ENCODE results near the gene ARMH4. TPM values are rescaled to one million over a fixed set of nuclear protein-coding genes. Genes with fewer than 3 reads are reported as not detected.

ARMH4 gene
- polyA plus RNA-seq, 1 experiment = 1.6 TPM

DNA sequence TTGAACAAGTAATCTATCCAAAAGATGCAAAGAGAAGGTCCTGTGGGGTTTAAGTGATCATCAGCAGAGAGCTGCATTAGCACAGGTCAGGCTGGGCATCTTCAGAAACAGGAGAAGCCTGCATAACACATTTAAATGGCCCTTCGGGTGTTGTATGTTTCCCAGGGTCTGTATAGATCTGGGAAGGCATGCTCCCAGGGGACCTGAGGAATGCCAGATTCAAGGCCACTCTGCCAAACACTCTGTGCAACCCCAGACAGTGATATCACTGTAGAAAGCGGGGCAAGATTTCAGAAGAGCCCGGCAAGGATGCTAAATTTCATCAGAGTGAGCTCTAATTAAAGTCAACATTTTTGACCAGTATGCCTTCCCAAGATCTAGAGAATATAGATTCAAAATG is 92.9 kb downstream of the ARMH4 start:
- Histone ChIP-seq H3K36me3 (ENCODE audit: control insufficient read depth, insufficient read depth, low read length) (no peaks in the 10 kb centered on the region), H3K27me3 (ENCODE audit: control insufficient read depth, insufficient read depth, low read length) (no peaks in the 10 kb centered on the region), H3K4me3 (ENCODE audit: low read depth, low read length) (no peak overlapping the region)
- no peak for DNase-seq (ENCODE audit: low read depth)
- ChIA-PET POLR2A (no interaction called here), CTCF (interaction anchor here (0.8 to 1.6 kb wide), 2 partner anchors 14 to 15 kb away, joined by 3 to 7 read pairs; no protein-coding TSS in a partner anchor)
- TF ChIP-seq, protein P1, sequence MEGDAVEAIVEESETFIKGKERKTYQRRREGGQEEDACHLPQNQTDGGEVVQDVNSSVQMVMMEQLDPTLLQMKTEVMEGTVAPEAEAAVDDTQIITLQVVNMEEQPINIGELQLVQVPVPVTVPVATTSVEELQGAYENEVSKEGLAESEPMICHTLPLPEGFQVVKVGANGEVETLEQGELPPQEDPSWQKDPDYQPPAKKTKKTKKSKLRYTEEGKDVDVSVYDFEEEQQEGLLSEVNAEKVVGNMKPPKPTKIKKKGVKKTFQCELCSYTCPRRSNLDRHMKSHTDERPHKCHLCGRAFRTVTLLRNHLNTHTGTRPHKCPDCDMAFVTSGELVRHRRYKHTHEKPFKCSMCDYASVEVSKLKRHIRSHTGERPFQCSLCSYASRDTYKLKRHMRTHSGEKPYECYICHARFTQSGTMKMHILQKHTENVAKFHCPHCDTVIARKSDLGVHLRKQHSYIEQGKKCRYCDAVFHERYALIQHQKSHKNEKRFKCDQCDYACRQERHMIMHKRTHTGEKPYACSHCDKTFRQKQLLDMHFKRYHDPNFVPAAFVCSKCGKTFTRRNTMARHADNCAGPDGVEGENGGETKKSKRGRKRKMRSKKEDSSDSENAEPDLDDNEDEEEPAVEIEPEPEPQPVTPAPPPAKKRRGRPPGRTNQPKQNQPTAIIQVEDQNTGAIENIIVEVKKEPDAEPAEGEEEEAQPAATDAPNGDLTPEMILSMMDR (IDR thresholded peaks at IDR 0.05; ENCODE audit: insufficient read depth, low read depth, low read length) = no peak

DNA sequence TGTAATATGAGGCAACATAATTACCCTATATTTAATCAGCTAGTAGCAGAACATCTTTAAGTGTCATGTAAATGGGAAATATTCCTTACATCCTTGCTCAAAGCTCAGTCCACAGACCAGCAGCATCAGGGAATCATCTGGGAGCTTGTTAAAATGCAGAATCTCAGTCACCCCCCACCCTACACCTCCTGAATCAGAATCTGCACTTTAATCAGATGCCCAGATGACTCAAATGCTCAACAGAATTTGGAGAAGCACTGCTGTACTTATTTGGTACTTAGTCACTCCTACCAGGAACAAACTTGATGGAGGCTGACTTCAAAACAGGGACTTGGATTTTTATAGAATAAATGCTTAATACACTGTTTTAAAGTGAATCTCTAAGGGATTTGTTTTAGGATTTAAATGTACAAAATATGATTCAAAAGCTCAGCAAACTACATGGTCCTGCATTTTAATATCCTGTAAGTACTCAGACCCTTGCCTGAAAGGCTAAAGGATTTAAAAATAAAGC is 96.5 kb downstream of the ARMH4 start:
- no peak for DNase-seq (ENCODE audit: low read depth)
- CTCF ChIA-PET = interaction anchor here (0.6 to 1.5 kb wide), 3 partner anchors 10 to 925 kb away, joined by 3 to 5 read pairs (median 3); no protein-coding TSS in a partner anchor
- POLR2A ChIA-PET = no interaction called here
- Histone ChIP-seq H3K4me3 (ENCODE audit: low read depth, low read length) (no peak overlapping the region), H3K36me3 (ENCODE audit: control insufficient read depth, insufficient read depth, low read length) (no peaks in the 10 kb centered on the region), H3K27me3 (ENCODE audit: control insufficient read depth, insufficient read depth, low read length) (no peaks in the 10 kb centered on the region)
- TF ChIP-seq, protein P1 (IDR thresholded peaks at IDR 0.05; ENCODE audit: insufficient read depth, low read depth, low read length) = no peak

DNA sequence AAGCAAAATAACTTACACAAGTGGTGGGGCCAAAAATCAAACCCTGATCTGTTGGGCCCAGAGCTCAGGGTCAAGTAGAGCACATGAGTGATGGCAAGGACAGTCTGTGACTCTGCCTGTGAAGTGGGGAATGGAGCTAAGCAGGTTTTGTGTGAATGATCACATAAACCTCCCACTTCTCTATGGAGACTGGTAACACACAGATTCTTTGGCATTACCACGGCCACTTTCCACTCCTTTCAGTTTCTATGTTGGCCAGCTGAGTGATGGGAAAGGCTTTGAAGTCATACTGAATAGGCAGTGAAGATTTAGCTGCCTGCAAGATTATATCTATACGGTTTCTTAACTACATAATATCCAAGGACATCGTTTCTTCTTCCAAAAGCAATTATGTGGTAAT is 97.9 kb downstream of the ARMH4 start:
- DNase-seq (ENCODE audit: low read depth) = no peak
- Histone ChIP-seq H3K36me3 (ENCODE audit: control insufficient read depth, insufficient read depth, low read length) (no peaks in the 10 kb centered on the region), H3K4me3 (ENCODE audit: low read depth, low read length) (no peak overlapping the region), H3K27me3 (ENCODE audit: control insufficient read depth, insufficient read depth, low read length) (no peaks in the 10 kb centered on the region)
- ChIA-PET CTCF (no interaction called here), POLR2A (no interaction called here)
- TF ChIP-seq, protein P1 (IDR thresholded peaks at IDR 0.05; ENCODE audit: insufficient read depth, low read depth, low read length) = no peak

DNA sequence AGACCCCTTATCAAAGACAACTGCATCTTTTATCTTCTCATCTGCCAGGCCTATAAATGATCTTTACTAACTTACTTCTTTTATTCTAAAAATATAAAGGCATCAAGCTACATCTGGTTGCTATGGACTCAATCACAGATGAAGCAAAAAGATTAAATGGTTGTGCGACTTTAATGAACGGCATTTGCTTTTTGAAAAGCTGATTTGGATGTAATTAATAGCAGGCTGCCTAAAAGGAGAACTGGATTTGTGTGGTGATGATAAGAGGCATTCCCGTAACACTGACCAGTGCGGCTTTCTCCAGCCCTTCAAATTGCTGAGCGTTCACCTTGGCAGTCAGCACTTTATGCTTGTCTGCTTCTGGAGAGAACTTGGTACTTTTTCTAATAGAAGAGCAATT is 103.8 kb downstream of the ARMH4 start:
- DNase-seq (ENCODE audit: low read depth) = no peak
- H3K4me3 ChIP-seq (ENCODE audit: low read depth, low read length) = no peak overlapping the region
- CTCF ChIA-PET = no interaction called here
- H3K27me3 ChIP-seq (ENCODE audit: control insufficient read depth, insufficient read depth, low read length) = no peaks in the 10 kb centered on the region
- TF ChIP-seq, protein P1 (IDR thresholded peaks at IDR 0.05; ENCODE audit: insufficient read depth, low read depth, low read length) = no peak
- POLR2A ChIA-PET = no interaction called here
- H3K36me3 ChIP-seq (ENCODE audit: control insufficient read depth, insufficient read depth, low read length) = no peaks in the 10 kb centered on the region

DNA sequence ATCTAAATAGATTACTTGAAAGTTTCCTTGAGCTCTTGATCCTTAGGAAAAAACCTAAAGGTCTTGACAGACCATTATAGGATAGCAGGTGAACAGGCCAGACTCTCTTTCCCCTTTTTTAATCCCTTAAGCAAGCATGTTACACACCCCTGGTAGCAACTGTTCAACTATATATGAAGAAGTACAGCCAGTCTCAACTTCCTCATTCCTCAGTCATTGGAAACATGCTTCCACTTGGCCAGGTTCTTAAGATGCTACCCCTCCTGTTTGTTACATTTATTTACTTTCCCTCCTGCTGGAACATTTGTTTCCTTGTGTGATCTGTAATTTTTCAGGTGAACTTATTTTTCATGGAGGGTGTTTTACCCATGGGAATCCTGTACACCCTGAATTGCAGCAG is 124.1 kb downstream of the ARMH4 start:
- Histone ChIP-seq H3K27me3 (ENCODE audit: control insufficient read depth, insufficient read depth, low read length) (no peaks in the 10 kb centered on the region), H3K36me3 (ENCODE audit: control insufficient read depth, insufficient read depth, low read length) (no peaks in the 10 kb centered on the region), H3K4me3 (ENCODE audit: low read depth, low read length) (no peak overlapping the region)
- ChIA-PET CTCF (interaction anchor here (0.8 kb wide), 1 partner anchor 24 kb away, joined by 3 read pairs; no protein-coding TSS in a partner anchor), POLR2A (no interaction called here)
- DNase-seq (ENCODE audit: low read depth) = no peak
- TF ChIP-seq, protein P1 (IDR thresholded peaks at IDR 0.05; ENCODE audit: insufficient read depth, low read depth, low read length) = no peak

Data from BJ (cell line).